MCF 10A (cell line): ENCODE data around the gene ASPRV1. TPM values are rescaled to one million over a fixed set of nuclear protein-coding genes. Genes with fewer than 3 reads are reported as not detected.

Experiments
- BruUV-seq: library from RNA; stranded (reverse); fragments of 400-500 nt; replicated peaks from 2 replicates; lab custom pipeline; 2021; lab: Mats Ljungman, UMichigan
- CTCF ChIA-PET: fragments of 300-600 bp; sonication (Branson Sonifier 250); formaldehyde crosslinking; extraction: SDS; loops from one replicate; lab custom pipeline; 2021; ENCODE audit warnings: antibody characterized with exemption, inconsistent platforms; lab: Yijun Ruan, JAX
- POLR2A ChIA-PET: fragments of 300-600, 350-650 bp; sonication (Branson Sonifier 250); formaldehyde crosslinking; extraction: SDS; loops from one replicate; lab custom pipeline; 2020; ENCODE audit warnings: antibody characterized with exemption, inconsistent platforms; lab: Yijun Ruan, JAX
- DNase-seq: peaks from one replicate; pipeline ENCODE4 v3.0.0-alpha.2; 2018; ENCODE audit not compliant: unreplicated experiment
- H3K27ac Mint-ChIP-seq: one replicate; pipeline ENCODE4 v1.8.0; 2022; ENCODE audit warnings: mild to moderate bottlenecking, low read depth, mixed read lengths; ENCODE audit not compliant: unreplicated experiment
- H3K27me3 Mint-ChIP-seq: one replicate; pipeline ENCODE4 v1.8.0; 2022; ENCODE audit warnings: mixed read lengths; ENCODE audit not compliant: insufficient read depth, unreplicated experiment
- H3K36me3 Mint-ChIP-seq: one replicate; pipeline ENCODE4 v1.8.0; 2022; ENCODE audit warnings: mild to moderate bottlenecking, moderate library complexity, mixed read lengths; ENCODE audit not compliant: insufficient read depth, unreplicated experiment
- H3K4me1 Mint-ChIP-seq: one replicate; pipeline ENCODE4 v1.8.0; 2022; ENCODE audit warnings: mixed read lengths; ENCODE audit not compliant: insufficient read depth, unreplicated experiment
- H3K4me3 Mint-ChIP-seq: one replicate; pipeline ENCODE4 v1.8.0; 2022; ENCODE audit warnings: mild to moderate bottlenecking, moderate library complexity, mixed read lengths; ENCODE audit not compliant: unreplicated experiment
- H3K9me3 Mint-ChIP-seq: one replicate; pipeline ENCODE4 v1.8.0; 2022; ENCODE audit warnings: mixed read lengths; ENCODE audit not compliant: unreplicated experiment
- CTCF ChIP-seq: fragments of 200-600 bp; IDR thresholded peaks from one replicate; pipeline ENCODE4 v1.8.0; 2022; ENCODE audit warnings: antibody characterized with exemption, mild to moderate bottlenecking; ENCODE audit not compliant: unreplicated experiment
- intact Hi-C: fragments of 100-400 bp; cut with micrococcal nuclease; formaldehyde crosslinking; loops from 2 replicates; pipeline ENCODE4 v1.14.1; 2022
- total RNA-seq: library from RNA; stranded (reverse); gene quantifications from 2 replicates; pipeline ENCODE4 v1.2.3, GENCODE V29; 2022

Gene ASPRV1
- total RNA-seq, 1 experiment from 2014 or later, result 0.23 TPM

- no TSS peak for BruUV-seq
- DNase-seq, result no peak
- intact Hi-C loops, result no loop called here
- no peak overlapping the region for H3K27ac Mint-ChIP-seq
- POLR2A ChIA-PET, result interaction anchor here (1.0 kb wide), 1 partner anchor 34 kb away, joined by 3 read pairs; no protein-coding TSS in a partner anchor
- H3K9me3 Mint-ChIP-seq, result peaks cover 7% of the 10 kb centered on the region
- H3K36me3 Mint-ChIP-seq, result no peaks in the 10 kb centered on the region
- H3K4me3 Mint-ChIP-seq, result no peak overlapping the region
- no peaks in the 10 kb centered on the region for H3K27me3 Mint-ChIP-seq
- no peak for TF ChIP-seq CTCF
- no peaks in the 10 kb centered on the region for H3K4me1 Mint-ChIP-seq
- CTCF ChIA-PET, result interaction anchor here (0.6 to 0.9 kb wide), 2 partner anchors 9 to 46 kb away, joined by 3 to 5 read pairs; no protein-coding TSS in a partner anchor
Measured at GRCh38 chr2:69983392-69983966, 22.0 kb upstream of the ASPRV1 start.

- Mint-ChIP-seq H3K9me3 (peaks cover 4% of the 10 kb centered on the region), H3K4me3 (no peak overlapping the region), H3K27me3 (no peaks in the 10 kb centered on the region), H3K36me3 (no peaks in the 10 kb centered on the region), H3K27ac (no peak overlapping the region), H3K4me1 (peaks cover 6% of the 10 kb centered on the region)
- ChIA-PET CTCF (interaction anchor here (0.6 to 1.6 kb wide), 2 partner anchors 91 to 175 kb away, joined by 3 read pairs; no protein-coding TSS in a partner anchor), POLR2A (interaction anchor here (0.6 to 2.2 kb wide), 5 partner anchors 21 to 86 kb away, joined by 3 to 10 read pairs (median 3); partner anchors contain the start of gene MXD1)
- intact Hi-C loops, result no loop called here
- no TSS peak for BruUV-seq
- DNase-seq, result peak; percentile 73
- TF ChIP-seq CTCF, result no peak
Measured at GRCh38 chr2:69979902-69980807, 18.7 kb upstream of the ASPRV1 start.

- Mint-ChIP-seq H3K27ac (no peak overlapping the region), H3K9me3 (no peaks in the 10 kb centered on the region), H3K27me3 (no peaks in the 10 kb centered on the region), H3K4me3 (no peak overlapping the region), H3K4me1 (peaks cover 6% of the 10 kb centered on the region), H3K36me3 (no peaks in the 10 kb centered on the region)
- BruUV-seq, result no TSS peak
- intact Hi-C loops, result no loop called here
- TF ChIP-seq CTCF, result no peak
- ChIA-PET CTCF (no interaction called here), POLR2A (interaction anchor here (0.7 kb wide), 1 partner anchor 785 kb away, joined by 3 read pairs; no protein-coding TSS in a partner anchor)
- DNase-seq, result no peak
Measured at GRCh38 chr2:69977906-69978482, 16.6 kb upstream of the ASPRV1 start.

- Mint-ChIP-seq H3K4me3 (no peak overlapping the region), H3K27ac (no peak overlapping the region), H3K36me3 (no peaks in the 10 kb centered on the region), H3K9me3 (no peaks in the 10 kb centered on the region), H3K4me1 (peaks cover 6% of the 10 kb centered on the region), H3K27me3 (no peaks in the 10 kb centered on the region)
- intact Hi-C loops, result no loop called here
- no TSS peak for BruUV-seq
- DNase-seq, result no peak
- ChIA-PET CTCF (no interaction called here), POLR2A (interaction anchor here (0.7 kb wide), 1 partner anchor 784 kb away, joined by 3 read pairs; no protein-coding TSS in a partner anchor)
- no peak for TF ChIP-seq CTCF
Measured at GRCh38 chr2:69977186-69977585, 15.8 kb upstream of the ASPRV1 start.
